Mesenchymal stem cell (in vitro differentiated cells and primary cell): ENCODE measurements around the gene MRPL42.

ENCODE experiments used
- DNase-seq: peaks from one replicate; pipeline ENCODE4 v3.0.0-alpha.2; 2013
- H2AFZ ChIP-seq: one replicate; pipeline ENCODE4 v1.6.1; 2013; ENCODE audit warnings: low read depth, mild to moderate bottlenecking, control low read depth, inconsistent platforms, low read length, moderate library complexity
- H2AK5ac ChIP-seq: 2 replicates; pipeline ENCODE4 v1.6.1; 2013; ENCODE audit warnings: low read length, moderate library complexity, mild to moderate bottlenecking, inconsistent platforms; ENCODE audit not compliant: severe bottlenecking
- H2BK120ac ChIP-seq: one replicate; pipeline ENCODE4 v1.6.1; 2013; ENCODE audit warnings: low read depth, mild to moderate bottlenecking, inconsistent platforms, low read length, moderate library complexity
- H2BK12ac ChIP-seq, 2 experiments: one replicate each; pipeline ENCODE4 v1.6.1; 2013; ENCODE audit warnings: inconsistent platforms in 2 of 2, low read length in 2 of 2, mild to moderate bottlenecking in 2 of 2, moderate library complexity in 2 of 2, control low read depth in 1 of 2
- H2BK15ac ChIP-seq: one replicate; pipeline ENCODE4 v1.6.1; 2013; ENCODE audit warnings: mild to moderate bottlenecking, low read depth, inconsistent platforms; ENCODE audit not compliant: poor library complexity, severe bottlenecking
- H2BK5ac ChIP-seq: 2 replicates; pipeline ENCODE4 v1.6.1; 2013; ENCODE audit warnings: low read depth, mild to moderate bottlenecking, low read length, control low read depth, inconsistent platforms; ENCODE audit not compliant: poor library complexity, severe bottlenecking
- H3K14ac ChIP-seq, 2 experiments: one replicate each; pipeline ENCODE4 v1.6.1; 2013; ENCODE audit warnings: inconsistent platforms in 2 of 2, low read length in 2 of 2, control low read depth in 1 of 2, mild to moderate bottlenecking in 1 of 2, moderate library complexity in 1 of 2
- H3K18ac ChIP-seq, 2 experiments: one replicate each; pipeline ENCODE4 v1.6.1; 2013; ENCODE audit warnings: inconsistent platforms in 2 of 2, low read length in 2 of 2, control low read depth in 1 of 2, low read depth in 1 of 2, mild to moderate bottlenecking in 1 of 2
- H3K23ac ChIP-seq, 2 experiments: one replicate each; pipeline ENCODE4 v1.6.1; 2013; ENCODE audit warnings: inconsistent platforms in 2 of 2, low read length in 2 of 2, mild to moderate bottlenecking in 2 of 2, moderate library complexity in 2 of 2, control low read depth in 1 of 2
- H3K27ac ChIP-seq: 2 replicates; pipeline ENCODE4 v1.5.1; 2013; ENCODE audit warnings: mild to moderate bottlenecking, moderate library complexity, low read length, control low read depth, inconsistent platforms; ENCODE audit not compliant: poor library complexity, severe bottlenecking
- H3K27me3 ChIP-seq, 2 experiments: 2 replicates each; pipeline versions ENCODE4 v1.6.1 to v1.7.0; 2013; ENCODE audit warnings: low read length in 2 of 2, mild to moderate bottlenecking in 2 of 2, moderate library complexity in 2 of 2, control low read depth in 1 of 2, inconsistent platforms in 1 of 2; ENCODE audit not compliant: control insufficient read depth in 1 of 2, insufficient read depth in 1 of 2
- H3K36me3 ChIP-seq, 2 experiments: 2 replicates each; pipeline versions ENCODE4 v1.6.1 to v1.7.0; 2013; ENCODE audit warnings: low read length in 2 of 2, control low read depth in 1 of 2, inconsistent platforms in 1 of 2, low read depth in 1 of 2, mild to moderate bottlenecking in 1 of 2; ENCODE audit not compliant: insufficient read depth in 2 of 2, control insufficient read depth in 1 of 2
- H3K4ac ChIP-seq, 2 experiments: one replicate each; pipeline ENCODE4 v1.6.1; 2013; ENCODE audit warnings: inconsistent platforms in 2 of 2, low read length in 2 of 2, mild to moderate bottlenecking in 2 of 2, moderate library complexity in 2 of 2, control low read depth in 1 of 2, low read depth in 1 of 2
- H3K4me1 ChIP-seq: 2 replicates; pipeline ENCODE4 v1.6.1; 2013; ENCODE audit warnings: low read depth, low read length, control low read depth; ENCODE audit not compliant: control insufficient read depth, insufficient read depth
- H3K4me2 ChIP-seq: 2 replicates; pipeline ENCODE4 v1.6.1; 2013; ENCODE audit warnings: low read length, mild to moderate bottlenecking, inconsistent platforms; ENCODE audit not compliant: poor library complexity, severe bottlenecking
- H3K4me3 ChIP-seq, 2 experiments: 2 replicates each; pipeline versions ENCODE4 v1.5.1 to v1.7.0; 2013; ENCODE audit warnings: low read length in 2 of 2, mild to moderate bottlenecking in 2 of 2, control low read depth in 1 of 2, low read depth in 1 of 2; ENCODE audit not compliant: insufficient read depth in 1 of 2
- H3K79me1 ChIP-seq: replicated peaks from 2 replicates; pipeline ENCODE4 v1.6.1; 2013; ENCODE audit warnings: mild to moderate bottlenecking, control low read depth, low read length, inconsistent platforms; ENCODE audit not compliant: poor library complexity, severe bottlenecking
- H3K9ac ChIP-seq: 2 replicates; pipeline ENCODE4 v1.7.0; 2013; ENCODE audit warnings: mild to moderate bottlenecking, low read length, moderate library complexity
- H3K9me3 ChIP-seq: 2 replicates; pipeline ENCODE4 v1.7.0; 2013; ENCODE audit warnings: mild to moderate bottlenecking, low read length; ENCODE audit not compliant: control insufficient read depth
- H4K8ac ChIP-seq: one replicate; pipeline ENCODE4 v1.6.1; 2013; ENCODE audit warnings: inconsistent platforms, mild to moderate bottlenecking, low read length, moderate library complexity
- H4K91ac ChIP-seq: one replicate; pipeline ENCODE4 v1.6.1; 2013; ENCODE audit warnings: mild to moderate bottlenecking, low read length, inconsistent platforms
- WGBS: methylation state at CpG from one replicate; pipeline ENCODE4 v1.1.7; 2013; ENCODE audit warnings: mixed read lengths; 5-methylcytosine and 5-hydroxymethylcytosine counted together

MRPL42 gene

DNA sequence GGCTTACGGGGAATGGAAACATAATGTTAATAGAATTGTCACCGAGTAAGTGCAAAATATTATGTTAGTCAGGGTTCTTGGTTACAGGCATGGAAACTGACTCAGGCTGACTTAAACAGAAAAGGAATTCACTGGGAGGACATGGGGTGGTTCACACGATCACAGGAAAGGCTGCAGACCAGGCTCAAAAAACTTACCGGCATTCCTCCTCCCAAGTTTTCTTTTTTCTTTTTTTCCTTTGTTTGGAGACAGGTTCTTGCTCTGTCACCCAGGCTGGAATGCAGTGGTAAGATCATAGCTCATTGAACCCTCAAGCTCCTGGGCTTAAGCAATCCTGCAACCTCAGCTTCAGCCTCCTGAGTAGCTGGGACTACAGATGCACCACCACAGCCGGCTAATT is 13.7 kb upstream of the MRPL42 start:
- H2AFZ ChIP-seq, result no peak overlapping the region
- H2BK12ac ChIP-seq, result no peak overlapping the region
- no peaks in the 10 kb centered on the region for H3K9me3 ChIP-seq
- no peak overlapping the region for H3K27ac ChIP-seq
- no peak overlapping the region for H3K23ac ChIP-seq
- peak; percentile 37 for DNase-seq
- no peak overlapping the region for H2BK5ac ChIP-seq
- H4K8ac ChIP-seq, result no peak overlapping the region
- H2BK120ac ChIP-seq, result no peak overlapping the region
- H2AK5ac ChIP-seq, result no peak overlapping the region
- WGBS, result 84% methylated on average over 5 of the region's 5 CpGs
- no peak overlapping the region for H3K4me2 ChIP-seq
- H3K4me3 ChIP-seq, result no peak overlapping the region
- H3K9ac ChIP-seq, result no peak overlapping the region
- H3K36me3 ChIP-seq, result no peaks in the 10 kb centered on the region
- no peak overlapping the region for H4K91ac ChIP-seq
- H2BK15ac ChIP-seq, result no peak overlapping the region
- no peaks in the 10 kb centered on the region for H3K27me3 ChIP-seq
- no peak overlapping the region for H3K14ac ChIP-seq
- H3K4ac ChIP-seq, result no peak overlapping the region
- no peaks in the 10 kb centered on the region for H3K79me1 ChIP-seq
- H3K18ac ChIP-seq, result no peak overlapping the region
- H3K4me1 ChIP-seq, result peaks cover 2% of the 10 kb centered on the region

DNA sequence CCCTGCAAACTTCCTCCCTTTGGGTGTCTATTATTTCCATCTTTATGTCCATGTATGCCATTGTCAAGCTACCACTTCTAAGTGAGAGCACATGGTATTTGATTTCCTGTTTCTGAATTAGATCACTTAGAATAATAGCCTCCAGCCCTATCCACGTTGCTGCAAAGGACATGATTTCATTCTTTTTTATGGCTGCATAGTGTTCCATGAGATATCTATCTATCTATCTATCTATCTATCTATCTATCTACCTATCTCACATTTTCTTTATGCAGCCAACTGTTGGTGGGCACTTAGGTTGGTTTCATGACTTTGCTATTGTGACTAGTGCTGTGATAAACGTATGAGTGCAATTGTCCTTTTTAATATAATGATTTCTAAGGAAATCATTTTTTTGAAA is 11.2 kb upstream of the MRPL42 start:
- Histone ChIP-seq H2BK15ac (no peak overlapping the region), H2AFZ (no peak overlapping the region), H2AK5ac (no peak overlapping the region), H2BK5ac (no peak overlapping the region), H3K27me3 (no peaks in the 10 kb centered on the region), H3K4me3 (no peak overlapping the region), H3K4ac (no peak overlapping the region), H3K18ac (no peak overlapping the region), H2BK120ac (no peak overlapping the region), H3K9ac (no peak overlapping the region), H3K36me3 (no peaks in the 10 kb centered on the region), H4K8ac (no peak overlapping the region), H3K14ac (no peak overlapping the region), H3K9me3 (no peaks in the 10 kb centered on the region), H3K4me1 (peaks cover 2% of the 10 kb centered on the region), H3K27ac (no peak overlapping the region), H3K23ac (no peak overlapping the region), H4K91ac (no peak overlapping the region), H3K4me2 (no peak overlapping the region), H2BK12ac (no peak overlapping the region), H3K79me1 (no peaks in the 10 kb centered on the region)
- no peak for DNase-seq
- no CpG with 5 or more reads among the region's 2 CpGs for WGBS

DNA sequence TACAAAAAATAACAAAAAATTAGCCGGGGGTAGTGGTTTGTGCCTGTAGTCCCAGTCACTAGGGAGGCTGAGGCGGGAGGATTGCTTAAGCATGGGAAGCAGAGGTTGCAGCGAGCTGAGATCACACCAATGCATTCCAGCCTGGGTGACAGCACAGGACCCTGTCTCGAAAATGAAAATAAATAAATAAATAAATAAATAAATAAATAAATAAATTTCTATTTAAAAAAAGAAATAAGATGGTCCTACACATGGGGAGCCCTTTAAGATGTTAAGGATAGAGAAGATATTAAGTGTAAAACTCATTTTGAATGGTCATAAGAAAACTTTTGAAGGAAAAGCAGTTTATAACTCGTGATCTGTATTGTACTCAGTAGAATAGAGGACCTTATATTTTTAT is 8.2 kb upstream of the MRPL42 start:
- no peaks in the 10 kb centered on the region for H3K36me3 ChIP-seq
- no peak overlapping the region for H3K9ac ChIP-seq
- H3K79me1 ChIP-seq, result no peaks in the 10 kb centered on the region
- DNase-seq, result no peak
- no peak overlapping the region for H3K23ac ChIP-seq
- no peak overlapping the region for H4K91ac ChIP-seq
- no peak overlapping the region for H2BK120ac ChIP-seq
- no peak overlapping the region for H4K8ac ChIP-seq
- 74% methylated on average over 2 of the region's 5 CpGs for WGBS
- no peaks in the 10 kb centered on the region for H3K4me1 ChIP-seq
- no peaks in the 10 kb centered on the region for H3K27me3 ChIP-seq
- H2BK5ac ChIP-seq, result no peak overlapping the region
- no peak overlapping the region for H3K4me2 ChIP-seq
- H2AK5ac ChIP-seq, result no peak overlapping the region
- no peak overlapping the region for H2BK15ac ChIP-seq
- no peak overlapping the region for H3K4me3 ChIP-seq
- no peak overlapping the region for H3K14ac ChIP-seq
- H3K9me3 ChIP-seq, result no peaks in the 10 kb centered on the region
- H3K18ac ChIP-seq, result no peak overlapping the region
- no peak overlapping the region for H3K4ac ChIP-seq
- no peak overlapping the region for H2AFZ ChIP-seq
- H2BK12ac ChIP-seq, result no peak overlapping the region
- H3K27ac ChIP-seq, result no peak overlapping the region

DNA sequence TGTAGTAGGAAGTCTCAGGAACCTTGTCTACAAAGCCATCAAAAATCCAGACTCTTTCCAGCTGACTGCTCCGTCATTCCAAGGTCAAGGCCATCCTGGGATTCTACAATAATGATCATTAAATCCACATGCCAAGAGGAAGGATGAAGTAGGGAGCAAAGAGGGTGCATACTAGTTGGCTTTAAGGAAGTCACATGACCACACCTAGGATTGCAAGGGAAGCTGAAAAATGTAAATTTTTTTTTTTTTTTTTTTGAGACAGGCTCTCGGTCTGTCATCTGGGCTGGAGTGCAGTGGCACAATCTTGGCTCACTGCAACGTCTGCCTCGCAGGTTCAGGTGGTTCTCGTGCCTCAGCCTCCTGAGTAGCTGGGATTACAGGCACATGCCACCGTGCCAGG is 7.3 kb upstream of the MRPL42 start:
- Histone ChIP-seq H3K4me2 (no peak overlapping the region), H4K91ac (no peak overlapping the region), H3K9ac (no peak overlapping the region), H3K4ac (no peak overlapping the region), H3K4me3 (no peak overlapping the region), H2BK12ac (no peak overlapping the region), H3K23ac (no peak overlapping the region), H3K9me3 (no peaks in the 10 kb centered on the region), H3K27ac (no peak overlapping the region), H2AK5ac (no peak overlapping the region), H2AFZ (no peak overlapping the region), H2BK120ac (no peak overlapping the region), H3K36me3 (no peaks in the 10 kb centered on the region), H3K79me1 (no peaks in the 10 kb centered on the region), H2BK5ac (no peak overlapping the region), H3K27me3 (no peaks in the 10 kb centered on the region), H4K8ac (no peak overlapping the region), H2BK15ac (no peak overlapping the region), H3K18ac (no peak overlapping the region), H3K14ac (no peak overlapping the region), H3K4me1 (no peaks in the 10 kb centered on the region)
- no peak for DNase-seq
- WGBS, result 86% methylated on average over 5 of the region's 6 CpGs
